K562 (cell line): ENCODE data around the gene AMOTL1. TPM values are rescaled to one million over a fixed set of nuclear protein-coding genes. Genes with fewer than 3 reads are reported as not detected.

ENCODE experiments used
- ARID3A ChIP-seq: IDR thresholded peaks from 2 replicates; pipeline ENCODE4 v1.6.1; 2012; ENCODE audit warnings: low read depth, low read length, improper control_type of control experiment, borderline replicate concordance
- CBFB ChIP-seq: sonication (generic); formaldehyde crosslinking; IDR thresholded peaks from 2 replicates; pipeline ENCODE4 v1.4.0; 2020; ENCODE audit warnings: mild to moderate bottlenecking, missing genetic modification reagents
- CREB1 ChIP-seq, 2 experiments: sonication (generic) in 1 of 2; formaldehyde crosslinking in 1 of 2; IDR thresholded peaks; 2 replicates each; pipeline versions ENCODE4 v1.6.1 to v1.8.0; 2012 to 2022; ENCODE audit warnings: inconsistent platforms in 1 of 2, mild to moderate bottlenecking in 1 of 2, missing genetic modification reagents in 1 of 2, moderate library complexity in 1 of 2
- E2F6 ChIP-seq, 2 experiments: IDR thresholded peaks; 2 replicates each; pipeline ENCODE4 v1.6.1; 2011; ENCODE audit warnings: borderline replicate concordance in 1 of 2, control low read depth in 1 of 2, low read depth in 1 of 2, low read length in 1 of 2, mild to moderate bottlenecking in 1 of 2, mixed read lengths in 1 of 2, moderate library complexity in 1 of 2; ENCODE audit not compliant: insufficient read depth in 1 of 2, insufficient read length in 1 of 2, poor library complexity in 1 of 2, severe bottlenecking in 1 of 2; ENCODE audit errors: extremely low read depth in 1 of 2
- EP400 ChIP-seq: fragments of 450-650 bp; IDR thresholded peaks from 2 replicates; pipeline ENCODE4 v1.6.1; 2017; ENCODE audit warnings: antibody characterized with exemption, mild to moderate bottlenecking, moderate library complexity
- HDAC2 ChIP-seq: fragments of 450-650 bp; IDR thresholded peaks from 2 replicates; pipeline ENCODE4 v1.6.1; 2016; ENCODE audit warnings: mild to moderate bottlenecking
- MXD1 ChIP-seq: fragments of 250-450 bp; sonication (Bioruptor Pico); IDR thresholded peaks from 2 replicates; pipeline ENCODE4 v1.8.0; 2021; ENCODE audit warnings: borderline replicate concordance, mild to moderate bottlenecking, moderate library complexity; ENCODE audit not compliant: poor library complexity, severe bottlenecking
- MYBL2 ChIP-seq, 2 experiments: fragments of 450-650 bp in 1 of 2; sonication (generic) in 1 of 2; formaldehyde crosslinking in 1 of 2; IDR thresholded peaks; 2 replicates each; pipeline versions ENCODE4 v1.6.1 to v1.8.1; 2017 to 2022; ENCODE audit warnings: borderline replicate concordance in 1 of 2, inconsistent platforms in 1 of 2, low read depth in 1 of 2, mild to moderate bottlenecking in 1 of 2, missing genetic modification reagents in 1 of 2, moderate library complexity in 1 of 2
- POLR2G ChIP-seq: fragments of 200-400 bp; formaldehyde crosslinking; IDR thresholded peaks from 2 replicates; pipeline ENCODE4 v1.6.1; 2017; ENCODE audit warnings: low read depth, mild to moderate bottlenecking, antibody characterized with exemption, low read length, moderate library complexity
- RBFOX2 ChIP-seq: fragments of 200-400 bp; formaldehyde crosslinking; IDR thresholded peaks from 2 replicates; pipeline ENCODE4 v1.6.1; 2017; ENCODE audit warnings: low read depth, mild to moderate bottlenecking, low read length, moderate library complexity
- ZBTB12 ChIP-seq: fragments of 250-450 bp; sonication (Bioruptor Pico); IDR thresholded peaks from 2 replicates; pipeline ENCODE4 v1.4.0; 2020
- ZBTB9 ChIP-seq: fragments of 450-650 bp; formaldehyde crosslinking; IDR thresholded peaks from 2 replicates; pipeline ENCODE4 v1.4.0; 2020; ENCODE audit warnings: mild to moderate bottlenecking, moderate library complexity
- ZNF395 ChIP-seq: fragments of 200-800 bp; sonication (Bioruptor generic); IDR thresholded peaks from 2 replicates; pipeline ENCODE4 v1.6.1; 2017; ENCODE audit warnings: missing genetic modification characterization, missing compliant biosample characterization
- ZNF586 ChIP-seq: fragments of 450-650 bp; formaldehyde crosslinking; conservative IDR thresholded peaks from 2 replicates; pipeline ENCODE4 v1.4.0; 2020; ENCODE audit warnings: mild to moderate bottlenecking, moderate library complexity
- polyA plus RNA-seq, 8 experiments: library from polyadenylated mRNA; depleted of rRNA in 4 of 8; stranded (reverse) in 5 of 8; unstranded in 3 of 8; fragments of >200 nt; fragmentation: Nextera tagmentation in 2 of 8; fragmentation: Illumina TruSeq in 1 of 8; extraction: Ambion mirVana in 2 of 8; extraction: Trizol in 1 of 8; gene quantifications; 2 replicates each; pipeline versions ENCODE4 v1.2.1 to v1.2.3, GENCODE V29; 2011 to 2014; ENCODE audit warnings: inconsistent platforms in 1 of 8, missing spikeins in 1 of 8
- total RNA-seq, 7 experiments: library from RNA; depleted of rRNA in 6 of 7; stranded (reverse); fragments of >200 nt in 6 of 7; fragmentation: Illumina TruSeq in 2 of 7; extraction: Trizol in 2 of 7; gene quantifications; 2 replicates each; pipeline versions ENCODE4 v1.2.1 to v1.2.3, GENCODE V29; 2011 to 2021; ENCODE audit warnings: low replicate concordance in 1 of 7

AMOTL1 gene
- total and polyA plus RNA-seq, 9 of the 15 experiments (the other 6 are each of a cell fraction or from before 2014, with no cell fraction given) = 4.0 to 35.4 (median 14.0) TPM

- TF ChIP-seq ZBTB9 (0 out of 2 replicates have a peak, but pooled peaks have one; percentile 19), E2F6 (IDR thresholded peaks at IDR 0.05; ENCODE audit: borderline replicate concordance in 1 of 2, extremely low read depth in 1 of 2, insufficient read depth in 1 of 2, insufficient read length in 1 of 2, low read depth in 1 of 2, low read length in 1 of 2, poor library complexity in 1 of 2, severe bottlenecking in 1 of 2) (peak; percentile 13 to 77), CREB1 (IDR thresholded peaks at IDR 0.05) (peak; percentile 87), CREB1 (CRISPR knock-in tag; IDR thresholded peaks at IDR 0.05) (peak; percentile 82; the same call in 1 of the 2 replicates), ARID3A (no peak), MXD1 (no peak), ZBTB12 (CRISPR knock-in tag) (peak; percentile 52; the same call in 1 of the 2 replicates), MYBL2 (IDR thresholded peaks at IDR 0.05; ENCODE audit: low read depth) (peak; percentile 10; the same call in 1 of the 2 replicates), MYBL2 (CRISPR knock-in tag; IDR thresholded peaks at IDR 0.05; ENCODE audit: borderline replicate concordance) (no peak), RBFOX2 (peak; percentile 47), EP400 (peak; percentile 44; the same call in 1 of the 2 replicates), POLR2G (peak; percentile 25; the same call in 1 of the 2 replicates), ZNF586 (no peak), ZNF395 (0 out of 2 replicates have a peak, but pooled peaks have one; percentile 26), HDAC2 (no peak), CBFB (CRISPR knock-in tag) (no peak)
These were observed 12.7 kb upstream of the AMOTL1 start (continued) for GRCh38 chr11:94755494-94755893.
